ENCODE results near the gene REV3L.

DNA sequence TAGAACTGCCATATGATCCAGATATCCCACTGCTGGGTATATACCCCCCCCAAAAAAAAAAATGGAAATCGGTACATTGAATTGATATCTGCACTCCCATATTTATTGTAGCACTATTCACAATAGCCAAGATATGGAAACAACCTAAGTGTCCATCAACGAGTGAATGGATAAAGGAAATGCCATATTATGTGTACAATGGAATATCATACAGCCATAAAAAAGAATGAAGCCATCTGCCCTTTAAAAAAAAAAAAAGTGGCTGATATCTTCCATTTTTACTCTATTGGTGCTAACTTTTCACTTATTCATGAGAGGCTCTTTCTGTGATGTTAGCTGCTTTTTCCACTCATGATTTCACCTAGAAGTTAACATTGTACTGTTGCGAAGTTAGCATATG is 156.5 kb downstream of the REV3L start:
- TF ChIP-seq CTCF (IDR thresholded peaks at IDR 0.05; ENCODE audit: low read depth, low read length) = no peak
- TF ChIP-seq EZH2phosphoT487 (IDR thresholded peaks at IDR 0.05; ENCODE audit: low read depth) = no peak

Measured in OCI-LY3 (cell line).